Endothelial cell of umbilical vein (primary cell): ENCODE data around the gene CMIP. TPM values are rescaled to one million over a fixed set of nuclear protein-coding genes. Genes with fewer than 3 reads are reported as not detected.

Experiments
- BruUV-seq: library from RNA; stranded (reverse); fragments of 400-500 nt; replicated peaks from 2 replicates; lab custom pipeline; 2021; lab: Mats Ljungman, UMichigan
- CTCF ChIA-PET: fragments of 300-600, 350-600 bp; sonication (Branson Sonifier 250); formaldehyde crosslinking; loops from one replicate; lab custom pipeline; 2021; ENCODE audit warnings: antibody characterized with exemption, inconsistent platforms; lab: Charles Lee
- POLR2A ChIA-PET: fragments of 300-600, 350-600 bp; sonication (Branson Sonifier 250); formaldehyde crosslinking; loops from one replicate; lab custom pipeline; 2021; ENCODE audit warnings: antibody characterized with exemption, inconsistent platforms; lab: Charles Lee
- DNase-seq: peaks from one replicate; pipeline ENCODE4 v3.0.0-alpha.2; 2011; ENCODE audit warnings: low read depth, low spot score
- FAIRE-seq: peaks from 2 replicates; lab custom pipeline; 2011; peaks lifted over from hg19 to GRCh38; lab: Jason Lieb, UNC
- H2AFZ ChIP-seq: 2 replicates; pipeline ENCODE4 v1.6.0; 2012; ENCODE audit warnings: low read depth, low read length, control low read depth, inconsistent platforms
- H3K27ac ChIP-seq: 2 replicates; pipeline ENCODE4 v1.5.1; 2011; ENCODE audit warnings: low read depth, mild to moderate bottlenecking, control low read depth, low read length, moderate library complexity; ENCODE audit not compliant: insufficient read depth
- H3K27me3 ChIP-seq, 2 experiments: 2 replicates each; pipeline versions ENCODE4 v1.6.0 to v1.6.1; 2011; ENCODE audit warnings: low read length in 2 of 2, mixed read lengths in 1 of 2; ENCODE audit not compliant: control insufficient read depth in 2 of 2, insufficient read depth in 2 of 2
- H3K36me3 ChIP-seq, 2 experiments: 2 replicates in 1 of 2; 3 replicates in 1 of 2; pipeline ENCODE4 v1.5.1; 2011; ENCODE audit warnings: low read length in 2 of 2, mild to moderate bottlenecking in 1 of 2, moderate library complexity in 1 of 2; ENCODE audit not compliant: control insufficient read depth in 2 of 2, insufficient read depth in 2 of 2; ENCODE audit errors: extremely low read depth in 1 of 2
- H3K4me1 ChIP-seq: 3 replicates; pipeline ENCODE4 v1.5.1; 2011; ENCODE audit warnings: mild to moderate bottlenecking, low read length; ENCODE audit not compliant: control insufficient read depth, insufficient read depth; ENCODE audit errors: extremely low read depth
- H3K4me2 ChIP-seq: 2 replicates; pipeline ENCODE4 v1.6.1; 2011; ENCODE audit warnings: low read length, control low read depth, mixed read lengths; ENCODE audit not compliant: insufficient read depth
- H3K4me3 ChIP-seq, 3 experiments: fragments of 200-600 bp in 1 of 3; sonication (generic), shearing (Covaris generic) in 1 of 3; replicated peaks in 1 of 3; 2 replicates each; pipeline ENCODE4 v1.5.1; 2011 to 2016; ENCODE audit warnings: control low read depth in 3 of 3, low read length in 3 of 3, mild to moderate bottlenecking in 2 of 3, inconsistent platforms in 1 of 3, low read depth in 1 of 3, moderate library complexity in 1 of 3; ENCODE audit not compliant: insufficient read depth in 1 of 3
- H3K79me2 ChIP-seq: 2 replicates; pipeline ENCODE4 v1.6.0; 2012; ENCODE audit warnings: low read length, inconsistent platforms; ENCODE audit not compliant: control insufficient read depth, insufficient read depth
- H3K9ac ChIP-seq: replicated peaks from 2 replicates; pipeline ENCODE3; 2011; ENCODE audit warnings: low read length, control low read depth; ENCODE audit not compliant: insufficient read depth; ENCODE audit errors: extremely low read depth
- H3K9me1 ChIP-seq: replicated peaks from 3 replicates; pipeline ENCODE4 v1.6.0; 2011; ENCODE audit warnings: mild to moderate bottlenecking, low read length; ENCODE audit not compliant: control insufficient read depth, insufficient read depth; ENCODE audit errors: extremely low read depth
- H3K9me3 ChIP-seq: replicated peaks from 2 replicates; pipeline ENCODE4 v1.5.1; 2012; ENCODE audit warnings: low read length, inconsistent platforms; ENCODE audit not compliant: control insufficient read depth, insufficient read depth
- H4K20me1 ChIP-seq: replicated peaks from 2 replicates; pipeline ENCODE3; 2011; ENCODE audit warnings: mild to moderate bottlenecking, low read length; ENCODE audit not compliant: control insufficient read depth, insufficient read depth; ENCODE audit errors: extremely low read depth
- CTCF ChIP-seq, 2 donors: IDR thresholded peaks; 1 replicate in 1 of 2; 2 replicates in 1 of 2; pipeline ENCODE4 v1.5.1; 2011; ENCODE audit warnings: low read length in 2 of 2, mild to moderate bottlenecking in 2 of 2, moderate library complexity in 2 of 2, control low read depth in 1 of 2, inconsistent platforms in 1 of 2, low read depth in 1 of 2; ENCODE audit not compliant: insufficient read depth in 1 of 2; ENCODE audit errors: extremely low read depth in 1 of 2
- EZH2 ChIP-seq: IDR thresholded peaks from 2 replicates; pipeline ENCODE4 v1.6.1; 2012; ENCODE audit warnings: borderline replicate concordance, low read depth, mild to moderate bottlenecking, moderate library complexity, low read length, inconsistent platforms; ENCODE audit not compliant: severe bottlenecking
- FOS ChIP-seq: IDR thresholded peaks from 2 replicates; pipeline ENCODE4 v1.6.1; 2011; ENCODE audit warnings: mild to moderate bottlenecking, low read length, moderate library complexity, borderline replicate concordance; ENCODE audit not compliant: insufficient read depth
- GATA2 ChIP-seq: IDR thresholded peaks from 2 replicates; pipeline ENCODE4 v1.7.0; 2011; ENCODE audit warnings: low read depth, mild to moderate bottlenecking, moderate library complexity, mixed read lengths, low read length; ENCODE audit not compliant: insufficient read length, insufficient read depth
- MYC ChIP-seq: IDR thresholded peaks from one replicate; pipeline ENCODE4 v1.6.1; 2011; ENCODE audit warnings: mild to moderate bottlenecking, low read depth, low read length
- POLR2A ChIP-seq: IDR thresholded peaks from 2 replicates; pipeline ENCODE4 v1.6.1; 2012; ENCODE audit warnings: low read depth, mild to moderate bottlenecking, control low read depth, low read length
- POLR2AphosphoS5 ChIP-seq: IDR thresholded peaks from 2 replicates; pipeline ENCODE4 v1.6.1; 2012; ENCODE audit warnings: low read depth, mild to moderate bottlenecking, control low read depth, low read length, moderate library complexity; ENCODE audit not compliant: insufficient read depth
- dilution Hi-C: fragments of 300-500 bp; cut with MboI; formaldehyde crosslinking; loops from one replicate; pipeline ENCODE4 v1.15.0; 2019; ENCODE audit warnings: low sequenced_read_pairs; ENCODE audit not compliant: extremely low pct_ligation_motif_present
- intact Hi-C: fragments of 100-400 bp; cut with micrococcal nuclease; formaldehyde crosslinking; loops from one replicate; pipeline ENCODE4 v1.10.0; 2022
- polyA plus RNA-seq, 4 experiments: library from polyadenylated mRNA; depleted of rRNA in 3 of 4; stranded (reverse) in 3 of 4; unstranded in 1 of 4; fragments of >200 nt; gene quantifications; 2 replicates each; pipeline versions ENCODE4 v1.2.1 to v1.2.3, GENCODE V29; 2011 to 2012; ENCODE audit warnings: missing spikeins in 1 of 4
- total RNA-seq: library from RNA; stranded (reverse); gene quantifications from 2 replicates; pipeline ENCODE4 v1.2.3, GENCODE V29; 2021
- TF ChIP-seq, protein P1 (sequence below): IDR thresholded peaks from 2 replicates; pipeline ENCODE4 v1.6.1; 2011; ENCODE audit not compliant: insufficient read depth, insufficient read length

The CMIP gene
- total and polyA plus RNA-seq, 2 donors (not counting 3 experiments of a cell fraction or from before 2014, with no cell fraction given): 29.0 to 101 TPM

- peak; percentile 52 for FAIRE-seq
- no peak overlapping the region for H3K9ac ChIP-seq
- ChIA-PET CTCF (interaction anchor here (0.6 to 2.0 kb wide), 5 partner anchors 112 to 699 kb away, joined by 3 to 11 read pairs (median 5); partner anchors contain the start of gene ATMIN), POLR2A (no interaction called here)
- H3K4me2 ChIP-seq: no peak overlapping the region
- H3K9me3 ChIP-seq: no peaks in the 10 kb centered on the region
- no peaks in the 10 kb centered on the region for H3K79me2 ChIP-seq
- intact Hi-C loops: loop anchor here (5.0 to 10.0 kb wide), 2 partner anchors 810 to 1208 kb away; no protein-coding TSS in a partner anchor
- no peaks in the 10 kb centered on the region for H3K36me3 ChIP-seq
- no peaks in the 10 kb centered on the region for H4K20me1 ChIP-seq
- peaks cover 15% of the 10 kb centered on the region for H3K4me1 ChIP-seq
- DNase-seq: no peak
- H3K9me1 ChIP-seq: no peaks in the 10 kb centered on the region
- no peak overlapping the region for H3K27ac ChIP-seq
- dilution Hi-C loops: loop anchor here (25.0 kb wide), 1 partner anchor 348 kb away; no protein-coding TSS in a partner anchor
- TF ChIP-seq POLR2A (no peak), FOS (no peak), GATA2 (no peak)
- no peaks in the 10 kb centered on the region for H3K27me3 ChIP-seq
- BruUV-seq: no TSS peak
- no peak overlapping the region for H2AFZ ChIP-seq
- H3K4me3 ChIP-seq: no peak overlapping the region
Measured at GRCh38 chr16:81734632-81735434, 290.2 kb downstream of the CMIP start.

- H3K36me3 ChIP-seq: no peaks in the 10 kb centered on the region
- peak; percentile 95 for FAIRE-seq
Measured at GRCh38 chr16:81737885-81738536, 293.4 kb downstream of the CMIP start.

More at GRCh38 chr16:81737885-81738536, 293.4 kb downstream of the CMIP start:
- peak; percentile 81 for DNase-seq
- Histone ChIP-seq H3K4me2 (peak overlapping the region; percentile 80), H3K79me2 (no peaks in the 10 kb centered on the region), H3K27ac (no peak overlapping the region), H3K9me3 (no peaks in the 10 kb centered on the region), H3K27me3 (no peaks in the 10 kb centered on the region), H3K4me3 (peak overlapping the region in 1 of 3 experiments; percentile 40), H2AFZ (peak overlapping the region; percentile 44), H4K20me1 (no peaks in the 10 kb centered on the region), H3K9ac (no peak overlapping the region), H3K4me1 (peaks cover 4% of the 10 kb centered on the region), H3K9me1 (no peaks in the 10 kb centered on the region)
- dilution Hi-C loops: loop anchor here (25.0 kb wide), 1 partner anchor 351 kb away; no protein-coding TSS in a partner anchor
- BruUV-seq: no TSS peak
- intact Hi-C loops: loop anchor here (1.0 to 10.0 kb wide), 9 partner anchors 335 to 1211 kb away; partner anchors contain the start of genes ATMIN and GAN
- ChIA-PET POLR2A (no interaction called here), CTCF (interaction anchor here (1.0 to 2.3 kb wide), 8 partner anchors 136 to 734 kb away, joined by 3 to 11 read pairs (median 8); partner anchors contain the start of gene ATMIN)
- TF ChIP-seq EZH2 (no peak), MYC (no peak), CTCF (IDR thresholded peaks at IDR 0.05; ENCODE audit: extremely low read depth in 1 of 2, insufficient read depth in 1 of 2, low read depth in 1 of 2, low read length in 2 of 2) (peak; percentile 77 to 83), GATA2 (no peak), FOS (no peak), POLR2A (no peak), POLR2AphosphoS5 (no peak)
- TF ChIP-seq, protein P1, sequence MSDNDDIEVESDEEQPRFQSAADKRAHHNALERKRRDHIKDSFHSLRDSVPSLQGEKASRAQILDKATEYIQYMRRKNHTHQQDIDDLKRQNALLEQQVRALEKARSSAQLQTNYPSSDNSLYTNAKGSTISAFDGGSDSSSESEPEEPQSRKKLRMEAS: no peak
